ENCODE results near the gene SLMAP.

DNA sequence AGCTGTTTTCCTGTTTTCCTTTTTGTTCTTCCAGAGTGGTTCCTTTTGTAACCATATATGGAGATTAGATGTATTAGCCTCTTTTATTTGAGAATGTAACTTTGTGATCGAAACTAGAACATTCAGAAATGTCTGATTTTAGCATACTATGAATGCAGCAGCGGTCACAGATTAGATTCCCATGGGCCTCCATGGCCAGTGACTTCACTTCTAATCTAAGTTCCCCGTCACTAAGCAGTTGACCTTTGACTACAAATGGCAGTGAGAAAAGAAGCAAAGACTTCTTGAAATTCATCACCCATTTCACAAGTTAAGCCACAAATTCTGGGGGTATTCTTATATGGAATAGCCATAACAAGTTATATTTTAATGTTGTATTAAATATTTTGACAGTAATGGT lies 137.6 kb downstream of the SLMAP start:
- TF ChIP-seq NFIC (IDR thresholded peaks at IDR 0.05), result no peak
- TF ChIP-seq, protein P1, sequence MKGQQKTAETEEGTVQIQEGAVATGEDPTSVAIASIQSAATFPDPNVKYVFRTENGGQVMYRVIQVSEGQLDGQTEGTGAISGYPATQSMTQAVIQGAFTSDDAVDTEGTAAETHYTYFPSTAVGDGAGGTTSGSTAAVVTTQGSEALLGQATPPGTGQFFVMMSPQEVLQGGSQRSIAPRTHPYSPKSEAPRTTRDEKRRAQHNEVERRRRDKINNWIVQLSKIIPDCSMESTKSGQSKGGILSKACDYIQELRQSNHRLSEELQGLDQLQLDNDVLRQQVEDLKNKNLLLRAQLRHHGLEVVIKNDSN (IDR thresholded peaks at IDR 0.05), result no peak
- no peak for TF ChIP-seq RAD21 (IDR thresholded peaks at IDR 0.05; ENCODE audit: low read depth)
- no peak for TF ChIP-seq ZBTB7A (IDR thresholded peaks at IDR 0.05; ENCODE audit: low read depth)
